Islet precursor cell (in vitro differentiated cells): Measurements from ENCODE around the gene CELF2.

Experiments
- DNase-seq: peaks from one replicate; pipeline ENCODE4 v3.0.0-alpha.2; 2018

The CELF2 gene

GRCh38 chr10:11231285-11231684, 213.6 kb downstream of the CELF2 start:
- no peak for DNase-seq

- DNase-seq = no peak
These were observed 214.7 kb downstream of the CELF2 start for GRCh38 chr10:11232222-11232961.

GRCh38 chr10:11234857-11235531, 217.3 kb downstream of the CELF2 start:
- no peak for DNase-seq

DNA sequence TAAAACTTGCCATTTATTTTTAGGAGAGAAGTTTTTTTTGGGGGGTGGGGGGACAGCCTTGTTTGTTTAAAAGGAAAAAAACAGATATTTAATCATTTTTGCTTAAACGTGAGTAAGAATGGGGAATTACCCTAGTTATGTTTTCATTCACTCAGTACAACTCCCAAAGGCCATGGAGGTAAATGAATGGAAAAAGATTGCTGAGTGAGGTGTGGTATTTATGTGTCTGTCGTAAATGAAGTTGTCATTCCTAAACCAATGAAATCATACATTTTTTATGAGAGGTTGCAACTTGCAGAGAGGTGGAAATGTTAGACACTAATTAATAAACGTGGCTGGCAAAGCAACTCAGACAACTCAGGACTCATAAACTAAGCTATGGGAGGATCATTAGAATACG, 218.1 kb downstream of the CELF2 start:
- DNase-seq = no peak

DNA sequence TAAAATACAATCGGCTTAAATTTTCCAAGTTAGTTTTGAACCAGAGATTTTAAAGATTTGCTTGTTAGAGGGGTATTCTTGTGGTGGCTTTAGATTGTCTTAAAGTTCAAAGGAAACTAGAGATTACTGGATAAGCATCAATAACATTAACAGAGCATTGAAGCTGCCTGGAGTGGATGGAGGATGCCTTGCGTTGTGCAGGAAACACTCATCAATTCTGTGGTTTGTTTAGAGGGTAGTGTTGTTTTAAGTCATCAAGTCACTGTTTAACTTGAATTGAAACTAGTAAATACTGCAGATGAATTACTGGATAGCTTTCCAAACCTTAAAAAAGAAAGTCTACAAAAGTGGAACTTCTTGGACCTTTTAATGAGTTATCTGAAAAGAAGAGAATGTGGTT, 218.6 kb downstream of the CELF2 start:
- no peak for DNase-seq

- DNase-seq = no peak
These were observed 219.9 kb downstream of the CELF2 start for GRCh38 chr10:11237571-11237970.

GRCh38 chr10:11238893-11239292, 221.2 kb downstream of the CELF2 start:
- DNase-seq = no peak

GRCh38 chr10:11240641-11241040, 223.0 kb downstream of the CELF2 start:
- no peak for DNase-seq

DNA sequence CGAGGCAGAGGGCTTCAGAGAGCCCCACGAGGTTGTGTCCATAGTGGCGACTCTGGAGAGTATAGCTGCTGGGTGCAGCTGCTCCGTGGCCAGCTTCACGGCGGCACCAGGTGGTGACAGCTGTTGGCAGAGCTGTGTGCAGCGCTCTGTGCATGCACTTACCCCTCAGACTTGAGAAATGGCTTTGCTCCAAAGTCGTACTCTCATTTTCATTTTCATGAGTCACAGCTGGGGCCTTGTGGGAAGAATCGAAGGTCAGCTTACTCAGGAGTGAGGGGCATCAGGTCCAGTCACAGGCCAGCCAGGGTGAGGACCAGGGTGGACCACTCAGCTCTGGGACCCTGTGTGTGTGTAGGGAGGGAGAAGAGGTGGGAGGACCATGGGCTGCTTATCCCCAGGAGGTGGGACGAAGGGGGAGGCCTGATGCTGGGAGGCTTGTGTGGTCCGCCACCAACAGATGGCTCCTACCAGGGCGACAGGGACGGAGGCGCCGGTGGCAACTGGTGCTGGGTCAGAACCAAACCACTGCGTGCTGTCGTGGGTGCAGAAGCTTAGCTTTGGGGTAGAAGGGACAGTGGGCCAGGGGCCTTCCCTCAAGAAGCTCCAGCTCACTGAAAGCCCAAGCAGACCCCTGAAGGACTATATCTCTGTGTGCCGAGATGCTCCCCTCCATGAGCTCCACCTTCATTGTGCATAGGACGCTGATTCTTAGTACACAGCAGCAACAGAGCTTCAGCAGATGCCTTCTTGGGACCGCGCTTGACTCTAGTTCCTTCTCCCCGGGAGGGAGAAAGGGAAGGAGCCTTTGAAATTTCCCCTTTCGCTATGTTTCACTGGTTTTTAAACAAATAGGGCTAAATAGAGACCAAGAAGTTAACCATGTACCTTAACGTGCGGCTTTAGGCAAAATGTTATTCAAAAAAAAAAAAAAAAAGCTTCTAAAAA, 225.0 kb downstream of the CELF2 start:
- DNase-seq = no peak

- no peak for DNase-seq
These were observed 226.0 kb downstream of the CELF2 start for GRCh38 chr10:11243425-11244222.

- no peak for DNase-seq
These were observed 227.4 kb downstream of the CELF2 start for GRCh38 chr10:11245095-11245479.

- DNase-seq = no peak
These were observed 227.8 kb downstream of the CELF2 start for GRCh38 chr10:11245510-11245909.

- no peak for DNase-seq
These were observed 228.4 kb downstream of the CELF2 start for GRCh38 chr10:11245981-11246590.

DNA sequence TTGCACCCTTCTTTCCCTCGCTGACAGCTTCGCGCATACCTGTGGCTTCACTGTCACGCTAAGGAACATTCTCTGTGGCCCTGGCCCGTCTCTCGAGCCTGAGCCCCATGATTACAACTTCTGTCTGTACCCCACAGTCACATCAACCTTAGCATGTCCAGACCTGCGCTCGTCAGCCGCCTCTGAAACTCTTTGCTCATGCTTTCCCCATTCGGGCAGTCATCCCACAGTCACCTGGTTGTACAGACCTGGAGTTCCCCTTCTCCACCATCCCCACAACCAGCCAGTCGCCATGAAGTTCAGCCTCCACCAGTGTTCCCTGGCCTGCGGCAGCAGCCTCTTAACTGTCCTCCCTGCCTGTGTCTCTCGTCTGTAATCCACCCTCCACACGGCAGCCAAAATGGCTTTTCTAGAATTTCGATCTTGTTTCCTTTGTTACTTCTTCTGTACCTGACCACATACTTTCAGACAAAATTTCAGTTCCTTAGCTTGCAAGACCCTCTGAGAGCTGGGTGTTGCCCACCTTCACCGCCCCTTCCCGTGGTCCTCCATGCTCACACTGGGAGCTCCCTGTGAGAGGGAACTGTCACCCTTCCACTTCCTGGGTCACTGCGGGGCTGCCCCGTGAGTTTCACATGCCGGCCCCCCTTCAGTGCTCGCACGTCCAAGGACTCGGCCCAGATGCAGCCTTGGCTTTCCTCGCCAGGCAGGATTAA, 229.2 kb downstream of the CELF2 start:
- DNase-seq = no peak

DNA sequence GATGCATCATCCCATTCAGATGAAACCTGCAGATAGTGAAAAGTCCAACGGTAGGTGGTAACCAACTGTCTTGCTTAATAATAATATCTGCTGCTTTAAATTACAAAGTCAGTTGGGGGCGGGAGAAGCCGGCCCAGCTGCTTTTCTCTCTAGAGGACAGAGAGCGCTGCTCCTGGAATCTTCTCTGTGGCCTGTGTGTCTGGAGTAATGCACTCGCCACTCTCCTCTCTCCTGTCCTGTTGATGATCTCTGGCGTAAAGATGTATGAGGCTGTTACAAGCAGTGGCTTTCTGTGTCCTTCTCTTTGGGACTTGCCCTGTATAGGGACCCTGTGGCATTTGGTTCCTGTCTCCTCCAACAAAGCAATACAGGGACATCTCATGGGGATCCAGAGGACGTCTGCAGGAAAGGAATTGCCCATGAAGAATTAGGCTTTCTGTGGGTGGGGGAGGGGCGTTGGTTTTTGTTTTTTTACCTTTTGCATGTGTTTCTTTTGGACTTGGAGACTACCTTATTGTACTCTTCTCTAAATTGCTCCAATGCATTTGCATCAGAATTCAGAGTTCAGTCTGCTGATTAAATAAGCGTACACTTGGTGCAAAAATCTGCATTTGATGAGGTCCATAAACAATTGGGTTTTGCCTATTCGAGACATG, 231.6 kb downstream of the CELF2 start:
- no peak for DNase-seq

DNA sequence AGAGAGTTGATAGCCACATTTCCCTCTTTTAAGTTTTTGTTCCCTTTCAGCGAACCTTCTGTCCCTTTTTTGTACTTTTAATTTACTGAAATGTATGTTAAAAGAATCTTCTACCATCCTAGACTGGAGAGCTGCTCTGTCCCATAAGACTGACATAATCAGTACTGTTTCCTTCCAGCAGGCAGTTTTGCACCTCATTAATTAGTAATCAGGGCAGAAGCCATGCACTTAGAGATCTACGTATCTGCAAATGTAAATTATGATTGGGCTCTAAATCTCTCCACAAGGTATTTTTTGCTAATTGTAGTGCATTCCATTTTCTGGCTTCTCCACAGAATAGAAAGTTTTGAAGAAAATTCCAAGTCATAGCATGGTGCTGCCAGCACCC, 232.1 kb downstream of the CELF2 start:
- DNase-seq = no peak

- DNase-seq = no peak
These were observed 232.6 kb downstream of the CELF2 start for GRCh38 chr10:11250304-11250703.

DNA sequence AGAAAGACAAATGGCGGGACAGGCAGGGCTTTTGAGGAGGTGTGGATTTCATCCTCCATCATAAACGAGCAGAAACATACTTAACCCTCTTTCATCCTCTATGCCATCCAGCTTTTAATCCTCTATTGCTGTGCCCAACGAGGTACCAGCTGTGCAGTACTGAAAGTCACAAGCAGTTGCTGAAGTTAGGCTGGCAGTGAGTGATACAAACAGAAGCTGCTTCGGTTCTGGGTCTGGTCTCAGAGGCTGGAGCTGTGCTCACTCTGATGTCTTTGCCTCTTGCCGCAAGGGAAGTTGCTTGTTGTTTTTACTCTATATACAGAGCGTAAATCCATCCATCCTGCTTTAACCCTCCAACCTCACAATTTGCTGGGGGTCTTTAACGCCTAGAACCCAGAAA, 235.2 kb downstream of the CELF2 start:
- DNase-seq = no peak

DNA sequence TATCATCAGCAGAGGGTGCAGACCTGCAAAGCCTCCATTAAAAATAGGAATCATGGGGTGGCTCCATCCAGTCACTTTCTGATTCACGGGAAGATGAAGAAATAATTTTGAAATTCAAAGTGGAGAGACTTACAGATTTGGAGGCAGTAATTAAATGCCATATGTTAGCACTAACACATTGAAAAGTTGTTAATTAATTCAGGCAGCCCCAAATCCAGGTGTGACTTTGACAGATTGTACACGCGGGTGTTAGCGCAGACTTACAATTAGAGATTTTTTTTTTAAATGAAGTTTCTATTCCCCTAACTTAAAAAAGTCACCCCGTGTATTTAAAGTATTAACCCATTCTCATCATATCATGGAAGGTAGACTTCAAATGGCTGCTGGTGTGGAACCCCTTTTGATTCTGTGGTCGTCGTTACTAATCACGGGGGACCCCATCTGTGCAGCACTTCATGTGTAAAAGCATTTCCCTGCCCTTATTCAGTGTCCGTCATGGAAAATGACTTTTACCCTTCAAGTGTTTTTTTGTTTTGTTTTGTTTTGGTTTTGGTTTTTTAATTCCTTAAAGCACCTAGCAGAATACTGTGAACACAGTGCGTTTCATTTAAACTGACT, 235.8 kb downstream of the CELF2 start:
- DNase-seq = no peak

GRCh38 chr10:11255156-11255555, 237.5 kb downstream of the CELF2 start:
- no peak for DNase-seq
